ENCODE measurements around the gene PLPP2.

The PLPP2 gene

DNA sequence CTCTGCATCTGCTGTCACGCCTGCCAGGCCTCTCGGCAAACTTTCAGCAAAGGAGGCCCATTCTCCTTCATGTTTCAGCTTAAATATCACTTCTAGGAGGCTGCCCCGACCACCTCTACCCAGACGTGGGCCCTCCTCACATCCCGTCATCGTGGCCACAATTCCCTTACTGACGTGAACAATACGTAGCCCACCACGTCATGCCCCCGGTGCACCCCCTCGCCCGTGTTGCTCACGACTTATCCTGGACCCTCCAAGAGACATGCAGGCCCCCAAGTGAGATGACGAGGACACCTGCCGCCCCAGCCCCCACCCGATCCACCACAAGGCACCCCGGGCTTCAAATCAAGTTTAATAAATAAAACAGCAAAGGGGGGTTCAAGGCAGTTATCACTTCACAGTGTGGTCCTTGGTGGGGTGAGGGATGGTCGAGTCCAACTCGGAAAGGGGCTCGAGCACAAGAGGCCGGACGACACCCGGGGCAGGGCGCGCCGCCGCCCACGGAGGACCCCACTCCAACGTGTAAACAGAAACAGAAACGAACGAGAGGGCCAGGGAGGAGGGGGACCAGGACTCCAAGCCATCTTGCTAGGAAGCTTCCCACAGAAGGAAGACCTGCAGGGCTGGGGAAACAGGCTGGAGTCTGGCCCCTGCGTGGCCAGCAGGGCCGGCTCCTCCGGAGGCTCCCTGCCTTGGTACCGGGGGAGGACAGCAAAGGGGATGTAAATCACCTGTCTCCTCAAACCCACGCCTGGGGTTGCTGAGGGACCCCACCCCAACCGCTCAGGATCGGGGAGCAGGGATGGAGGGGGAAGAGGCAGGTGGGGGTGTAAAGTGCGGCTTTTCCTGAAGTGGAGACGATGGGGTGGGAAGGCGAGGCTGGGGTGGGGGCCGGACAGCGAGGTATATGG lies 14.3 kb upstream of the PLPP2 start:
- DNase-seq, result no peak
- Mint-ChIP-seq H3K27me3 (ENCODE audit: low read depth, poor library complexity) (no peaks in the 10 kb centered on the region), H3K4me1 (peaks cover 4% of the 10 kb centered on the region), H3K4me3 (no peak overlapping the region), H3K27ac (no peak overlapping the region), H3K36me3 (ENCODE audit: low read depth) (peaks cover 11% of the 10 kb centered on the region), H3K9me3 (no peaks in the 10 kb centered on the region)
- TF ChIP-seq, protein P1, sequence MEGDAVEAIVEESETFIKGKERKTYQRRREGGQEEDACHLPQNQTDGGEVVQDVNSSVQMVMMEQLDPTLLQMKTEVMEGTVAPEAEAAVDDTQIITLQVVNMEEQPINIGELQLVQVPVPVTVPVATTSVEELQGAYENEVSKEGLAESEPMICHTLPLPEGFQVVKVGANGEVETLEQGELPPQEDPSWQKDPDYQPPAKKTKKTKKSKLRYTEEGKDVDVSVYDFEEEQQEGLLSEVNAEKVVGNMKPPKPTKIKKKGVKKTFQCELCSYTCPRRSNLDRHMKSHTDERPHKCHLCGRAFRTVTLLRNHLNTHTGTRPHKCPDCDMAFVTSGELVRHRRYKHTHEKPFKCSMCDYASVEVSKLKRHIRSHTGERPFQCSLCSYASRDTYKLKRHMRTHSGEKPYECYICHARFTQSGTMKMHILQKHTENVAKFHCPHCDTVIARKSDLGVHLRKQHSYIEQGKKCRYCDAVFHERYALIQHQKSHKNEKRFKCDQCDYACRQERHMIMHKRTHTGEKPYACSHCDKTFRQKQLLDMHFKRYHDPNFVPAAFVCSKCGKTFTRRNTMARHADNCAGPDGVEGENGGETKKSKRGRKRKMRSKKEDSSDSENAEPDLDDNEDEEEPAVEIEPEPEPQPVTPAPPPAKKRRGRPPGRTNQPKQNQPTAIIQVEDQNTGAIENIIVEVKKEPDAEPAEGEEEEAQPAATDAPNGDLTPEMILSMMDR (IDR thresholded peaks at IDR 0.05), result no peak

DNA sequence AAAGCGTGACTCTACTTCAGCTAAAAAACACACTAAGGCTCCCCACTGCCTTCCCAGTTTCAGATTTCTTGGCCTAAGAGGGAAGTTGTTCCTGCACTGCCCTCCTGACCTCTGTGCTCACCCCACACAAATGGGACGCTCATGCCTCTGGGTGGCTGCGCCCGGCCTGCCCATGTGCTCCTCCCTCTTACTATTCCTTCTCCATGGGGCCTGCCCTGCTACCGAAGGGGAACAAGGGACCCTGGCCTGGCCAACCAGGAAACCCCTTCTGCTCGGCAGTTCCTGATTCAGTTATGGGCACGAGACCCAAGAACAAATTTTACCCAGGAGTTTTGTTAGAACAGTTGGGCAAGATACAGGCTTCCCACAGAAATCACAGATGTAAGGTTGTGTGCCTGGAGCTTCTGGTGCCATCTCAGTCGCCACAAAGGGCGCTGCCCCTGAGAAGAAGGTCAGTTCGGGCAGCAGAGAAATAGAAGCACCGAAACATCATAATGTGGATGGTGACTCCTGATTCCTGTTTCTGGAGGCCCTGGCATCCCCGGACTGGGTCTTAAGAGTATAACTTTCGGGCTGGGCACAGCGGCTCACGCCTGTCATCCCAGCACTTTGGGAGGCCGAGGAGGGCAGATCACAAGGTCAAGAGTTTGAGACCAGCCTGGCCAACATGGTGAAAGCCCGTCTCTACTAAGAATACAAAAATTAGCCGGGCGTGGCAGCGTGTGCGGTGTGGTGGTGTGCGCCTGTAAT lies 5.4 kb upstream of the PLPP2 start:
- peaks cover 37% of the 10 kb centered on the region for H3K27me3 Mint-ChIP-seq (ENCODE audit: low read depth, poor library complexity)
- peaks cover 34% of the 10 kb centered on the region for H3K4me1 Mint-ChIP-seq
- TF ChIP-seq, protein P1 (IDR thresholded peaks at IDR 0.05), result no peak
- DNase-seq, result no peak
- no peaks in the 10 kb centered on the region for H3K36me3 Mint-ChIP-seq (ENCODE audit: low read depth)
- peak overlapping the region; percentile 6 for H3K27ac Mint-ChIP-seq
- H3K4me3 Mint-ChIP-seq, result peak overlapping the region; percentile 58
- no peaks in the 10 kb centered on the region for H3K9me3 Mint-ChIP-seq

DNA sequence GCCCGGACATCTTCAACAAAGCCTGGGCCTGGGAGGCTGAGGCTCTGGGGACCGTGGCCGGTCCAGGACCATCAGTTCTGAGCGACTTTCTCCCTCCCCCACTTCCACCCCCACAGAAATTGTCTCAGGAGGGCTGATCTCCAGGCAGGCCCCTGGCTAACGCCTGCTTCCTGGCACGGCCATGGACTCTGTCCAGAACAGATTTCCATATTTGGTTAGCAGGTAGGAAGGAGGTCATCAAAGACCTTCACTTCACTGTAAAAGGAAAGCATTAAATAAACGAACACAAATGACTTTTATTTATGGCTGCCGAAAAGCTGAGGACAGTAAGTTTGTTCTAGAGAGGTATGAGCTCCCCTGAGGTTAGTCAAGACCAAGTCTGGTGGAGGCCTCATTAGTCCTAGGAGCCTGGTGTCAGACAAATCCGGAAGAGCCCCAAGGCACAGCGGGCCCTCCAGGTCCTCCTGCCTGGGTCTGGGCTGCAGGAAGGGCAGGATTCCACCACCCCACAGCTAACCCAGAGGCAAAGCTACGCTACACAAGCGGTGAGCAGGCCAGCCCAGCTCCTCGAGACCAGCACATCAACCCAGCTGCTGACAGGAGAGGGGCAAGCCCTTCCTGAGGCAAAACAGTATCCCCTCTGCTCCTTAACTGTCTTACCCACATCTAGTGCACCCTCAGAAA lies 4.6 kb upstream of the PLPP2 start:
- Mint-ChIP-seq H3K9me3 (no peaks in the 10 kb centered on the region), H3K27me3 (ENCODE audit: low read depth, poor library complexity) (peaks cover 37% of the 10 kb centered on the region), H3K36me3 (ENCODE audit: low read depth) (no peaks in the 10 kb centered on the region), H3K27ac (peak overlapping the region; percentile 6), H3K4me3 (peak overlapping the region; percentile 58), H3K4me1 (peaks cover 34% of the 10 kb centered on the region)
- DNase-seq, result no peak
- TF ChIP-seq, protein P1 (IDR thresholded peaks at IDR 0.05), result no peak

DNA sequence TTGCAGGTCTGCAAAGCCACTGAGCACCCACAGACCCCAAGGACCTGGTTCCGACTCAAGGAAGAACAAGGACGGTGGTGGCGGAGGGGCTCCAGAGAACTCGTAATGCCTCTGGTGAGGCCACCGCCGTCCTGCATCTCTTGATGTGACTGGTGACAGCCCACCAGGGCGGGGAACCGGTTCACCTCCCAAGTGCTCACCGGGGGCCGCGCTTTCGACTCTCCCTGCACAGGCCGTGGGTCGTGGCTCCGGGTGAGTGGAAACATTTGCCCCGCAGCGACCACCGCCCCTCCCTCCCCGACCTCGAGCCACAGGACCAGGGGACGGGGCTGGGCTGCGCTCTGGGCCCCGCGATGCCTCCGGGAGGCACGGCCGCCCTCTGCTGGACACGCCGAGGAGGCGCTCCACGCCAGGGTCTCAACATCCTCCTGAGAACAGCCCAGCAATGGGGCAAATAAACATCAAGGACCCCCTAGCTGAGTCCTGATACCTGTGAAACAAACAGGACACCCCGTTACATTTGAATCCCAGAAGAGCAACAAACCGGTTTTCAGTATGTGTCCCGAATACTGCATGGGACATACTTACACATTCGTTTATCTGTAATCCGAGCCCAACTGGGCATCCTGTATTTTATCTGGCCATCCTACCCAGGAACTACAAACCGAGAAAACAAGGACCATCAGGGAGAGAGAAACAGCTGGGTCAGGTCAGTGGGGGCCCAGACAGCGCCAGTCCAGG lies 3.9 kb upstream of the PLPP2 start:
- Mint-ChIP-seq H3K36me3 (ENCODE audit: low read depth) (no peaks in the 10 kb centered on the region), H3K4me1 (peaks cover 34% of the 10 kb centered on the region), H3K4me3 (peak overlapping the region; percentile 54), H3K27me3 (ENCODE audit: low read depth, poor library complexity) (peaks cover 42% of the 10 kb centered on the region), H3K9me3 (no peaks in the 10 kb centered on the region), H3K27ac (peak overlapping the region; percentile 42)
- DNase-seq, result peak; percentile 75
- TF ChIP-seq, protein P1 (IDR thresholded peaks at IDR 0.05), result peak; percentile 77

DNA sequence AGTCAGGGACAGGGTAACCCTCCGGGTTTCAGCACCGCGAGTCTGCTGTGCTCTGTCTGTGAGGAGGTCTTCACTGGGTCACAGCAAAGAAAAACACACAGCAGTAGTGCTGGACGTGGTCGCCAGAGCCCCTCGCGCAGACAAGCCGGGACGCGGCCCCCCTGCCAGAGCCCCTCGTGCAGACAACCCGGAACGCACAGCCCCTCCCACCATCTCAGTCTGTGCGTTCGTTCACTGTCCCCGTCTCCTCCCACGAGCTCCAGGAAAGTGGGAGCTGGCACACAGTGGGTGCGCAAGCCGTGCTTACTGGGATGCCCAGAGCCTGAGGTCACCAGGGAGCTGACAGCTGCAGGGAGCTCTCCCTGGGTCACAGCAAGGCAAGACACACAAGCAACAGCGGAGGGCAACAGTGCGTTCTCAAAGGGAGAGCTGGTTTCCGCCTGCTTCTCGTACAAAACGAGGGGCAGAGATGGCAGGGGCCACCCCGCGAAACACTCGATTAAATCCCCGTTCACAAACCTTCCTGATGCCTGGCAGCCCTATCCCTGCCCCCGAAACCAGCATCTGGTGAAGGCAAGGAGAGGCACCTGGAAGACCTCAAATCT lies 3.2 kb upstream of the PLPP2 start:
- H3K4me3 Mint-ChIP-seq, result peak overlapping the region; percentile 60
- no peak overlapping the region for H3K27ac Mint-ChIP-seq
- peak; percentile 42 for DNase-seq
- H3K4me1 Mint-ChIP-seq, result peaks cover 34% of the 10 kb centered on the region
- no peaks in the 10 kb centered on the region for H3K9me3 Mint-ChIP-seq
- TF ChIP-seq, protein P1 (IDR thresholded peaks at IDR 0.05), result no peak
- no peaks in the 10 kb centered on the region for H3K36me3 Mint-ChIP-seq (ENCODE audit: low read depth)
- peaks cover 49% of the 10 kb centered on the region for H3K27me3 Mint-ChIP-seq (ENCODE audit: low read depth, poor library complexity)
